Embryonic facial prominence (tissue), 1 donor: ENCODE results near the gene RUNX3.

Source experiments
- DNase-seq: peaks from one replicate; pipeline ENCODE4 v3.0.0-alpha.2; 2016; ENCODE audit errors: extremely low spot score

The RUNX3 gene

GRCh38 chr1:24963099-24963872 is 33.2 kb upstream of the RUNX3 start:
- DNase-seq: no peak

GRCh38 chr1:24961961-24962861 is 32.1 kb upstream of the RUNX3 start:
- DNase-seq: no peak

- DNase-seq: no peak
These were observed 31.3 kb upstream of the RUNX3 start for GRCh38 chr1:24961334-24961733.

- DNase-seq: no peak
These were observed 30.2 kb upstream of the RUNX3 start for GRCh38 chr1:24960071-24960801.

GRCh38 chr1:24959623-24959975 is 29.5 kb upstream of the RUNX3 start:
- DNase-seq: no peak

GRCh38 chr1:24958766-24959622 is 28.9 kb upstream of the RUNX3 start:
- no peak for DNase-seq

- no peak for DNase-seq
These were observed 28.0 kb upstream of the RUNX3 start for GRCh38 chr1:24957808-24958752.

- no peak for DNase-seq
These were observed 27.1 kb upstream of the RUNX3 start for GRCh38 chr1:24957016-24957807.

- DNase-seq: no peak
These were observed 25.8 kb upstream of the RUNX3 start for GRCh38 chr1:24955779-24956365.

GRCh38 chr1:24955161-24955560 is 25.1 kb upstream of the RUNX3 start:
- no peak for DNase-seq

- no peak for DNase-seq
These were observed 24.6 kb upstream of the RUNX3 start for GRCh38 chr1:24954631-24955030.

- DNase-seq: no peak
These were observed 23.9 kb upstream of the RUNX3 start for GRCh38 chr1:24954022-24954421.

- no peak for DNase-seq
These were observed 22.4 kb upstream of the RUNX3 start for GRCh38 chr1:24952413-24952841.

GRCh38 chr1:24951810-24952412 is 21.8 kb upstream of the RUNX3 start:
- no peak for DNase-seq

GRCh38 chr1:24951337-24951736 is 21.3 kb upstream of the RUNX3 start:
- DNase-seq: no peak

GRCh38 chr1:24949331-24949881 is 19.3 kb upstream of the RUNX3 start:
- DNase-seq: no peak

GRCh38 chr1:24948079-24948827 is 18.2 kb upstream of the RUNX3 start:
- no peak for DNase-seq
